HFF-Myc (cell line): ENCODE data around the gene CHRNB2.

Experiments
- DNase-seq: peaks from one replicate; pipeline ENCODE4 v3.0.0-alpha.2; 2011; ENCODE audit warnings: low read depth; ENCODE audit errors: extremely low read depth
- H3K4me3 ChIP-seq: replicated peaks from 2 replicates; pipeline ENCODE4 v1.5.1; 2011; ENCODE audit warnings: low read depth, mild to moderate bottlenecking, control low read depth, low read length
- TF ChIP-seq, protein P1 (sequence below): IDR thresholded peaks from 2 replicates; pipeline ENCODE4 v1.5.1; 2012; ENCODE audit warnings: mild to moderate bottlenecking, low read depth, low read length, control low read depth; ENCODE audit errors: missing control alignments

Gene CHRNB2

DNA sequence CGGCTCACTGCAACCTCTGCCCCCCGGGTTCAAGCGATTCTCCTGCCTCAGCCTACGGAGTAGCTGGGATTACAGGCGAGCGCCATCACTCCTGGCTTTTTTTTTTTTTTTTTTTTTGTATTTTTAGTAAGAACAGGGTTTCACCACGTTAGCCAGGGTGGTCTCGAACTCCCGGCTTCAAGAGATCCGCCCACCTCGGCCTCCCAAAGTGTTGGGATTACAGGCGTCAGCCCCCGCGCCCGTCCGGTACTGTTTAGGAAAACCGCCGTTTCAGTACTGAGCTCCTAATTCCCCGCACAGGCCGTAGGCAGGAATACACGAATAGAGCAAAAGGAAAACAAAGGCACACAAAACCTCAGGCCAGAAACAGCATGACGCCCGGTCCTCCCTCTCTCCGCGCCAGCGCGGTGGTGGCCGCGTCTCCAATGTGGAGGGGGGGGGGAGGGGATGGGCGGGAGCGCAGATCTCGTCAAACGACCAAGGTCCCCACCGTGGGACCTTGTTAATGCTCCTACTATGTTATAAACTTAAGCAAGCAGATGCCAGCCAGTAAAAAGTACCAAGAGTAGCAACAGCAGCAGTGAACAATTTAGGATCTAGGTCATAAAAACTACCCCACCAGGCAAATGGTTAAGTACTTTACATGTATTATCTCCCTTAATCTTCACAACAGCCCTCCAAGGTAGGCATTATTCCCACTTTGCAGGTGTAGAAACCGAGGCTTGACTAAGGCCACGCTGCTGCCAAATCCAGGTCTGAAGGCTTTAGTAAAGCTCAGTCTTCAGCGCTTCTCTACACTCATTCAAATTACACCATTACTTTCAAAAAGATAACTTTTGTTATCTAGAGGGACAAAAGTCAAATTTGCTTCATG lies 41.1 kb downstream of the CHRNB2 start:
- TF ChIP-seq, protein P1, sequence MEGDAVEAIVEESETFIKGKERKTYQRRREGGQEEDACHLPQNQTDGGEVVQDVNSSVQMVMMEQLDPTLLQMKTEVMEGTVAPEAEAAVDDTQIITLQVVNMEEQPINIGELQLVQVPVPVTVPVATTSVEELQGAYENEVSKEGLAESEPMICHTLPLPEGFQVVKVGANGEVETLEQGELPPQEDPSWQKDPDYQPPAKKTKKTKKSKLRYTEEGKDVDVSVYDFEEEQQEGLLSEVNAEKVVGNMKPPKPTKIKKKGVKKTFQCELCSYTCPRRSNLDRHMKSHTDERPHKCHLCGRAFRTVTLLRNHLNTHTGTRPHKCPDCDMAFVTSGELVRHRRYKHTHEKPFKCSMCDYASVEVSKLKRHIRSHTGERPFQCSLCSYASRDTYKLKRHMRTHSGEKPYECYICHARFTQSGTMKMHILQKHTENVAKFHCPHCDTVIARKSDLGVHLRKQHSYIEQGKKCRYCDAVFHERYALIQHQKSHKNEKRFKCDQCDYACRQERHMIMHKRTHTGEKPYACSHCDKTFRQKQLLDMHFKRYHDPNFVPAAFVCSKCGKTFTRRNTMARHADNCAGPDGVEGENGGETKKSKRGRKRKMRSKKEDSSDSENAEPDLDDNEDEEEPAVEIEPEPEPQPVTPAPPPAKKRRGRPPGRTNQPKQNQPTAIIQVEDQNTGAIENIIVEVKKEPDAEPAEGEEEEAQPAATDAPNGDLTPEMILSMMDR: no peak
- peak overlapping the region; percentile 74 for H3K4me3 ChIP-seq
- DNase-seq: no peak

- no peak overlapping the region for H3K4me3 ChIP-seq
- DNase-seq: no peak
- TF ChIP-seq, protein P1: no peak
Measured at GRCh38 chr1:154609398-154610380, 42.1 kb downstream of the CHRNB2 start.

GRCh38 chr1:154611150-154611862 lies 43.7 kb downstream of the CHRNB2 start:
- TF ChIP-seq, protein P1: no peak
- no peak for DNase-seq
- H3K4me3 ChIP-seq: no peak overlapping the region

DNA sequence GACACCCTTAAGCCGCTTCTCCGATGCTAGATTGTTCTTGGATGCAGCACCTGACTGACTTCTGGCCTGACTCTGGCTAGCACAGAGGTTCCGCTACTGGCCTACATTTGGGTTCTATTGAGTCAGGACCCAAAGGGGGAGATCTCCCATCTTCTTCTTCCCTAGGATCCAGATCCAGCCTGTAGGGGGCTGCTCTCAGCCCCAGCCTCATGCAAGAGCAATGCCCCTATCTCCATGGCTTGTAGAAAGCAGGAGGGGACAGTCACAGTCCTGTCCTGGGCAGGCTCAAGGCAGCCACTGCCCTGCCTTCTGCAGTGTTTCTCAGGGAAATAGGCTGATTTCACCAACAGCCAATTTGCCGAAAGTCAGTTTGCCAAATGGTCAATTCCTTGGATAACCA lies 46.7 kb downstream of the CHRNB2 start:
- DNase-seq: no peak
- TF ChIP-seq, protein P1: no peak

GRCh38 chr1:154614901-154615300 lies 47.3 kb downstream of the CHRNB2 start:
- no peak for DNase-seq
- no peak overlapping the region for H3K4me3 ChIP-seq
- TF ChIP-seq, protein P1: no peak

More for the DNA sequence above, 46.7 kb downstream of the CHRNB2 start:
- no peak overlapping the region for H3K4me3 ChIP-seq

DNA sequence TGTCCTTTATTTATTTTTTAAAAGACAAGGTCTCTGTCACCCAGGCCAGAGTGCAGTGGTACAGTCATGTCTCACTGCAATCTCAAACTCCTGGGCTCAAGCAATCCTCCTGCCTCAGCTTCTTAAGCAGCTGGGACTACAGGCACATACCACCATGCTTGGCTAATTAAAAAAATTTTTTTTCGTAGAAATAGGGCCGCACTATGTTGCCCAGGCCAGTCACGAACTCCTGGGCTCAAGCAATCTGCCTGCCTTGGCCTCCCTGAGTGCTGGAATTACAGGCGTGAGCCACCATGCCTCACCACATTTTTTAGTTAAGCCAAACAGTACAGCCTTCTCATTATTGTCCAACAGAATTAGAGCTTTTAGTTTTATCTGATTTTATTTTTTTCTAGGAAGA lies 47.8 kb downstream of the CHRNB2 start:
- TF ChIP-seq, protein P1: no peak

More for the DNA sequence above, 47.8 kb downstream of the CHRNB2 start:
- H3K4me3 ChIP-seq: no peak overlapping the region
- DNase-seq: no peak
